ENCODE measurements around the gene CYTH3.
A peak's percentile ranks its signal among the peaks of the same experiment; 100 is the strongest.
"Not testable (repeated sequence)": the region's sequence is repeated elsewhere in the genome, so short reads cannot be mapped to it uniquely, and the experiment has no call there.

Gene CYTH3

GRCh38 chr7:6272481-6273323 lies at the start of gene CYTH3:
CYTH3 (minus strand) TSS chr7:6272624; CDS start chr7:6272507, 117 bp downstream.
- Mint-ChIP-seq H3K27me3 (ENCODE audit: low read depth) (peaks cover 63% of the 10 kb centered on the region), H3K4me1 (ENCODE audit: low read depth) (peaks cover 14% of the 10 kb centered on the region), H3K36me3 (ENCODE audit: low read depth) (peaks cover 3% of the 10 kb centered on the region), H3K4me3 (peak within 1 kb of the TSS; percentile 82), H3K9me3 (no peaks in the 10 kb centered on the region), H3K27ac (no peak within 1 kb of the TSS)

GRCh38 chr7:6320791-6321190 lies 48.4 kb upstream of the CYTH3 start:
- H3K9me3 Mint-ChIP-seq: no peaks in the 10 kb centered on the region
- no peaks in the 10 kb centered on the region for H3K27me3 Mint-ChIP-seq (ENCODE audit: low read depth)
- H3K4me1 Mint-ChIP-seq (ENCODE audit: low read depth): peaks cover 2% of the 10 kb centered on the region
- no peak overlapping the region for H3K4me3 Mint-ChIP-seq
- H3K36me3 Mint-ChIP-seq (ENCODE audit: low read depth): no peaks in the 10 kb centered on the region
- H3K27ac Mint-ChIP-seq: no peak overlapping the region

GRCh38 chr7:6317797-6318438 lies 45.5 kb upstream of the CYTH3 start:
- Mint-ChIP-seq H3K9me3 (no peaks in the 10 kb centered on the region), H3K27ac (no peak overlapping the region), H3K27me3 (ENCODE audit: low read depth) (no peaks in the 10 kb centered on the region), H3K4me3 (no peak overlapping the region), H3K36me3 (ENCODE audit: low read depth) (no peaks in the 10 kb centered on the region), H3K4me1 (ENCODE audit: low read depth) (no peaks in the 10 kb centered on the region)

GRCh38 chr7:6316226-6316625 lies 43.8 kb upstream of the CYTH3 start:
- H3K9me3 Mint-ChIP-seq: no peaks in the 10 kb centered on the region
- H3K27me3 Mint-ChIP-seq (ENCODE audit: low read depth): no peaks in the 10 kb centered on the region
- H3K27ac Mint-ChIP-seq: no peak overlapping the region
- H3K4me1 Mint-ChIP-seq (ENCODE audit: low read depth): no peaks in the 10 kb centered on the region
- H3K4me3 Mint-ChIP-seq: no peak overlapping the region
- no peaks in the 10 kb centered on the region for H3K36me3 Mint-ChIP-seq (ENCODE audit: low read depth)

- H3K9me3 Mint-ChIP-seq: no peaks in the 10 kb centered on the region
- no peaks in the 10 kb centered on the region for H3K4me1 Mint-ChIP-seq (ENCODE audit: low read depth)
- H3K27me3 Mint-ChIP-seq (ENCODE audit: low read depth): no peaks in the 10 kb centered on the region
- H3K36me3 Mint-ChIP-seq (ENCODE audit: low read depth): no peaks in the 10 kb centered on the region
- no peak overlapping the region for H3K4me3 Mint-ChIP-seq
- H3K27ac Mint-ChIP-seq: no peak overlapping the region
Measured at GRCh38 chr7:6315746-6316145, 43.3 kb upstream of the CYTH3 start.

GRCh38 chr7:6310271-6310993 lies 38.0 kb upstream of the CYTH3 start:
- Mint-ChIP-seq H3K9me3 (no peaks in the 10 kb centered on the region), H3K36me3 (ENCODE audit: low read depth) (no peaks in the 10 kb centered on the region), H3K27me3 (ENCODE audit: low read depth) (no peaks in the 10 kb centered on the region), H3K27ac (no peak overlapping the region), H3K4me1 (ENCODE audit: low read depth) (no peaks in the 10 kb centered on the region), H3K4me3 (no peak overlapping the region)

GRCh38 chr7:6307762-6308161 lies 35.3 kb upstream of the CYTH3 start:
- Mint-ChIP-seq H3K9me3 (no peaks in the 10 kb centered on the region), H3K27ac (no peak overlapping the region), H3K4me3 (no peak overlapping the region), H3K27me3 (ENCODE audit: low read depth) (no peaks in the 10 kb centered on the region), H3K4me1 (ENCODE audit: low read depth) (no peaks in the 10 kb centered on the region), H3K36me3 (ENCODE audit: low read depth) (no peaks in the 10 kb centered on the region)

- Mint-ChIP-seq H3K4me1 (ENCODE audit: low read depth) (no peaks in the 10 kb centered on the region), H3K4me3 (no peak overlapping the region), H3K27ac (no peak overlapping the region), H3K27me3 (ENCODE audit: low read depth) (no peaks in the 10 kb centered on the region), H3K9me3 (no peaks in the 10 kb centered on the region), H3K36me3 (ENCODE audit: low read depth) (no peaks in the 10 kb centered on the region)
Measured at GRCh38 chr7:6306471-6306870, 34.0 kb upstream of the CYTH3 start.

GRCh38 chr7:6305330-6305729 lies 32.9 kb upstream of the CYTH3 start:
- Mint-ChIP-seq H3K4me1 (ENCODE audit: low read depth) (no peaks in the 10 kb centered on the region), H3K4me3 (no peak overlapping the region), H3K27me3 (ENCODE audit: low read depth) (no peaks in the 10 kb centered on the region), H3K9me3 (no peaks in the 10 kb centered on the region), H3K36me3 (ENCODE audit: low read depth) (no peaks in the 10 kb centered on the region), H3K27ac (no peak overlapping the region)

- H3K4me3 Mint-ChIP-seq; H3K27ac Mint-ChIP-seq; H3K27me3 Mint-ChIP-seq (ENCODE audit: low read depth); H3K36me3 Mint-ChIP-seq (ENCODE audit: low read depth); H3K4me1 Mint-ChIP-seq (ENCODE audit: low read depth); H3K9me3 Mint-ChIP-seq: not testable (repeated sequence)
Measured at GRCh38 chr7:6301446-6301845, 29.0 kb upstream of the CYTH3 start.

- H3K27me3 Mint-ChIP-seq (ENCODE audit: low read depth): peaks cover 5% of the 10 kb centered on the region
- H3K27ac Mint-ChIP-seq: no peak overlapping the region
- H3K4me1 Mint-ChIP-seq (ENCODE audit: low read depth): no peaks in the 10 kb centered on the region
- H3K4me3 Mint-ChIP-seq: no peak overlapping the region
- H3K36me3 Mint-ChIP-seq (ENCODE audit: low read depth): no peaks in the 10 kb centered on the region
- H3K9me3 Mint-ChIP-seq: no peaks in the 10 kb centered on the region
Measured at GRCh38 chr7:6299774-6300173, 27.4 kb upstream of the CYTH3 start.

GRCh38 chr7:6294839-6295238 lies 22.4 kb upstream of the CYTH3 start:
- Mint-ChIP-seq H3K9me3 (no peaks in the 10 kb centered on the region), H3K4me1 (ENCODE audit: low read depth) (no peaks in the 10 kb centered on the region), H3K27ac (no peak overlapping the region), H3K36me3 (ENCODE audit: low read depth) (no peaks in the 10 kb centered on the region), H3K27me3 (ENCODE audit: low read depth) (peaks cover 3% of the 10 kb centered on the region), H3K4me3 (no peak overlapping the region)

- no peaks in the 10 kb centered on the region for H3K27me3 Mint-ChIP-seq (ENCODE audit: low read depth)
- H3K27ac Mint-ChIP-seq: no peak overlapping the region
- no peak overlapping the region for H3K4me3 Mint-ChIP-seq
- no peaks in the 10 kb centered on the region for H3K36me3 Mint-ChIP-seq (ENCODE audit: low read depth)
- H3K4me1 Mint-ChIP-seq (ENCODE audit: low read depth): no peaks in the 10 kb centered on the region
- no peaks in the 10 kb centered on the region for H3K9me3 Mint-ChIP-seq
Measured at GRCh38 chr7:6293202-6293601, 20.8 kb upstream of the CYTH3 start.

- H3K36me3 Mint-ChIP-seq (ENCODE audit: low read depth); H3K4me3 Mint-ChIP-seq; H3K27me3 Mint-ChIP-seq (ENCODE audit: low read depth); H3K27ac Mint-ChIP-seq; H3K4me1 Mint-ChIP-seq (ENCODE audit: low read depth); H3K9me3 Mint-ChIP-seq: not testable (repeated sequence)
Measured at GRCh38 chr7:6291941-6292340, 19.5 kb upstream of the CYTH3 start.

- H3K27ac Mint-ChIP-seq: no peak overlapping the region
- no peaks in the 10 kb centered on the region for H3K4me1 Mint-ChIP-seq (ENCODE audit: low read depth)
- H3K4me3 Mint-ChIP-seq: no peak overlapping the region
- no peaks in the 10 kb centered on the region for H3K9me3 Mint-ChIP-seq
- no peaks in the 10 kb centered on the region for H3K36me3 Mint-ChIP-seq (ENCODE audit: low read depth)
- no peaks in the 10 kb centered on the region for H3K27me3 Mint-ChIP-seq (ENCODE audit: low read depth)
Measured at GRCh38 chr7:6291531-6291930, 19.1 kb upstream of the CYTH3 start.

All from T-helper 1 cell treated with Interleukin-12 subunit alpha and Interleukin-12 subunit beta and Interleukin-4 antibody, amounts not matched to agents 30 μg/mL and 1 μg/mL, for 36 hours (primary cell).